ENCODE results near the gene PM20D2.

DNA sequence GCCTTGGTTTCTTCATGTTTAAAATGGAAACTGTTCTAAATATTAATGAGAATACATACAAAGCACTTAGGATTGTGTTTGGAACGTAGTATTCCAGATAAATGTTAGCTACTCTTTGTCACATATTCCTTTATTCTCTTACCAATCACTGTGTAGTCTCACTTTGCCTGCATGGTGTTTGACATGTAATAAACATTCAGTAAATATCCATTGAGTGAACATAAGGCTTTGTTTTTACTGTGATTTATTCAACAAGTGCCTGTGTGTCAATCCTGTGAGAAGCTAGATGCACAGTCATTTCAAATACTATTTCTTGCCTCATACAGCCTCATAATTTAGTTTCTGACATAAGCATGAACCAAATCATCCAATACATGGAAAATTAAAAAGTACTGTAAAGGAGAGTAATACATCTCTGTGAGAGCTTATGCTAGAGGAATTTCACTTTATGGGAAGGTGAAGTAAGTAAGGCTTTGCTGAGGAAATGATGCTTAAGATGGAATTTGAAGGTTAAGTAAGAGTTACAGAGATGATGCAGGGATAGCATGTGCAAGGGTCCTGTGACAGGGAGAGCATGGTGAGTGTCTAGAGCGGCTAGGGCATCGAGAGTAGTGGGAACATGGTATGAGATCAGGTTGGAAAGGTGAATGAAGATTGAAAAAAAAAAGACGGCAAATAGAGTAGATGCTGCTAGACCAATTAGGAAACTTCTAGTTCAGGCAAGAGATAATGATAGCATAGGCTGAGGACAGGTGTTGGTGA is 14.7 kb downstream of the PM20D2 start:
- TF ChIP-seq, protein P1, sequence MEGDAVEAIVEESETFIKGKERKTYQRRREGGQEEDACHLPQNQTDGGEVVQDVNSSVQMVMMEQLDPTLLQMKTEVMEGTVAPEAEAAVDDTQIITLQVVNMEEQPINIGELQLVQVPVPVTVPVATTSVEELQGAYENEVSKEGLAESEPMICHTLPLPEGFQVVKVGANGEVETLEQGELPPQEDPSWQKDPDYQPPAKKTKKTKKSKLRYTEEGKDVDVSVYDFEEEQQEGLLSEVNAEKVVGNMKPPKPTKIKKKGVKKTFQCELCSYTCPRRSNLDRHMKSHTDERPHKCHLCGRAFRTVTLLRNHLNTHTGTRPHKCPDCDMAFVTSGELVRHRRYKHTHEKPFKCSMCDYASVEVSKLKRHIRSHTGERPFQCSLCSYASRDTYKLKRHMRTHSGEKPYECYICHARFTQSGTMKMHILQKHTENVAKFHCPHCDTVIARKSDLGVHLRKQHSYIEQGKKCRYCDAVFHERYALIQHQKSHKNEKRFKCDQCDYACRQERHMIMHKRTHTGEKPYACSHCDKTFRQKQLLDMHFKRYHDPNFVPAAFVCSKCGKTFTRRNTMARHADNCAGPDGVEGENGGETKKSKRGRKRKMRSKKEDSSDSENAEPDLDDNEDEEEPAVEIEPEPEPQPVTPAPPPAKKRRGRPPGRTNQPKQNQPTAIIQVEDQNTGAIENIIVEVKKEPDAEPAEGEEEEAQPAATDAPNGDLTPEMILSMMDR (conservative IDR thresholded peaks at IDR 0.05; ENCODE audit: low read depth, low read length), result no peak
- no peak for TF ChIP-seq EZH2 (IDR thresholded peaks at IDR 0.05; ENCODE audit: borderline replicate concordance, low read depth, low read length, poor library complexity, severe bottlenecking)
